GM12878 (cell line): ENCODE data around the gene PCDHGA7. TPM values are rescaled to one million over a fixed set of nuclear protein-coding genes. Genes with fewer than 3 reads are reported as not detected.

Source experiments
- ATAC-seq: fragments of 200-7000 bp; cut with Tn5 transposase; 3 replicates; pipeline ENCODE4 v1.9.1; 2020; ENCODE audit warnings: mild to moderate bottlenecking, moderate library complexity
- BruUV-seq: library from RNA; stranded (reverse); fragments of 400-500 nt; replicated peaks from 2 replicates; lab custom pipeline; 2021; lab: Mats Ljungman, UMichigan
- CTCF ChIA-PET: fragments of 300-600 bp; sonication (Branson Sonifier 250); formaldehyde crosslinking; extraction: SDS; loops from one replicate; lab custom pipeline; 2021; ENCODE audit warnings: inconsistent platforms; lab: Yijun Ruan, JAX
- POLR2A ChIA-PET: fragments of 350-600 bp; formaldehyde crosslinking; extraction: SDS; loops from one replicate; lab custom pipeline; 2021; ENCODE audit warnings: inconsistent platforms; lab: Charles Lee
- RAD21 ChIA-PET: fragments of 300-600 bp; sonication (Branson Sonifier 250); formaldehyde crosslinking; loops from one replicate; lab custom pipeline; 2023; ENCODE audit warnings: antibody characterized with exemption; ENCODE audit not compliant: unreplicated experiment; lab: Charles Lee
- SMC1A ChIA-PET: fragments of 300-600 bp; sonication (Branson Sonifier 250); formaldehyde crosslinking; loops from one replicate; lab custom pipeline; 2023; ENCODE audit not compliant: unreplicated experiment, uncharacterized antibody; lab: Charles Lee
- DNase-seq: peaks from one replicate; pipeline ENCODE4 v3.0.0-alpha.2; 2011; ENCODE audit warnings: low read depth, low spot score
- FAIRE-seq: peaks from 3 replicates; lab custom pipeline; 2011; peaks lifted over from hg19 to GRCh38; lab: Jason Lieb, UNC
- H2AFZ ChIP-seq: 2 replicates; pipeline ENCODE4 v1.6.0; 2011; ENCODE audit warnings: low read depth, low read length, control low read depth; ENCODE audit not compliant: control insufficient read depth
- H3K27ac ChIP-seq: 2 replicates; pipeline ENCODE4 v1.5.1; 2011; ENCODE audit warnings: control low read depth; ENCODE audit not compliant: control insufficient read depth, insufficient read depth
- H3K27me3 ChIP-seq, 2 experiments: replicated peaks in 1 of 2; 2 replicates each; pipeline versions ENCODE4 v1.6.0 to v1.6.1; 2011; ENCODE audit warnings: low read length in 1 of 2; ENCODE audit not compliant: control insufficient read depth in 2 of 2, insufficient read depth in 2 of 2
- H3K36me3 ChIP-seq, 2 experiments: 2 replicates each; pipeline ENCODE4 v1.5.1; 2011; ENCODE audit warnings: low read length in 1 of 2; ENCODE audit not compliant: control insufficient read depth in 2 of 2, insufficient read depth in 2 of 2
- H3K4me1 ChIP-seq: 2 replicates; pipeline ENCODE4 v1.6.1; 2011; ENCODE audit warnings: mild to moderate bottlenecking, low read length, moderate library complexity, mixed read lengths; ENCODE audit not compliant: control insufficient read depth, insufficient read depth
- H3K4me2 ChIP-seq: 2 replicates; pipeline ENCODE4 v1.6.0; 2011; ENCODE audit warnings: control low read depth; ENCODE audit not compliant: control insufficient read depth, insufficient read depth
- H3K4me3 ChIP-seq: fragments of 200-600 bp; sonication (generic); 2 replicates; pipeline ENCODE4 v1.5.1; 2016
- H3K79me2 ChIP-seq: 2 replicates; pipeline ENCODE4 v1.6.0; 2011; ENCODE audit warnings: low read length; ENCODE audit not compliant: control insufficient read depth, insufficient read depth
- H3K9ac ChIP-seq: 2 replicates; pipeline ENCODE4 v1.8.0; 2011; ENCODE audit warnings: low read length, control low read depth, mixed read lengths; ENCODE audit not compliant: control insufficient read depth, insufficient read depth
- H3K9me3 ChIP-seq: replicated peaks from 3 replicates; pipeline ENCODE4 v1.5.1; 2011; ENCODE audit warnings: mild to moderate bottlenecking, low read length; ENCODE audit not compliant: control insufficient read depth, insufficient read depth
- H4K20me1 ChIP-seq: 2 replicates; pipeline ENCODE4 v1.6.0; 2011; ENCODE audit not compliant: control insufficient read depth, insufficient read depth
- CBX5 ChIP-seq: sonication (generic); IDR thresholded peaks from 2 replicates; pipeline ENCODE4 v1.6.1; 2016; ENCODE audit warnings: low read depth, moderate library complexity, mild to moderate bottlenecking, inconsistent platforms
- CHD1 ChIP-seq: IDR thresholded peaks from 2 replicates; pipeline ENCODE4 v1.6.1; 2012; ENCODE audit warnings: low read depth, low read length, improper control_type of control experiment
- NKRF ChIP-seq: fragments of 450-650 bp; conservative IDR thresholded peaks from 2 replicates; pipeline ENCODE4 v1.6.1; 2017; ENCODE audit warnings: mild to moderate bottlenecking, moderate library complexity
- SUZ12 ChIP-seq: fragments of 200-600 bp; sonication (generic); IDR thresholded peaks from one replicate; pipeline ENCODE4 v1.6.1; 2018; ENCODE audit warnings: antibody characterized with exemption, mild to moderate bottlenecking; ENCODE audit not compliant: unreplicated experiment
- TBL1XR1 ChIP-seq: IDR thresholded peaks from 2 replicates; pipeline ENCODE4 v1.6.1; 2012; ENCODE audit warnings: low read depth, low read length, improper control_type of control experiment
- ZBTB11 ChIP-seq: fragments of 450-650 bp; formaldehyde crosslinking; IDR thresholded peaks from 2 replicates; pipeline ENCODE4 v1.5.0; 2022; ENCODE audit warnings: mild to moderate bottlenecking, missing genetic modification characterization
- WGBS: methylation state at CpG from one replicate; pipeline ENCODE4 v1.1.6; 2016; ENCODE audit warnings: low lambda C conversion rate; ENCODE audit not compliant: insufficient replicate concordance, insufficient coverage; ENCODE audit errors: missing lambda C conversion rate; 5-methylcytosine and 5-hydroxymethylcytosine counted together
- in situ Hi-C: fragments of 300-500 bp; cut with MboI; formaldehyde crosslinking; loops from 9 replicates; pipeline ENCODE4 v1.14.3; 2018; ENCODE audit warnings: mixed read lengths
- intact Hi-C: fragments of 100-400 bp; cut with micrococcal nuclease; formaldehyde crosslinking; loops from one replicate; pipeline ENCODE4 v1.14.2; 2022; ENCODE audit not compliant: unreplicated experiment
- polyA plus RNA-seq, 11 experiments: library from polyadenylated mRNA; depleted of rRNA in 4 of 11; unstranded in 6 of 11; stranded (reverse) in 5 of 11; fragments of >200 nt; fragmentation: Nextera tagmentation in 4 of 11; fragmentation: Illumina TruSeq in 1 of 11; extraction: Ambion mirVana in 4 of 11; extraction: Trizol in 1 of 11; gene quantifications; 1 replicate in 1 of 11; 2 replicates in 10 of 11; pipeline versions ENCODE4 v1.2.1 to v1.2.3, GENCODE V29; 2011 to 2016; ENCODE audit warnings: inconsistent platforms in 2 of 11, missing spikeins in 2 of 11, low read depth in 1 of 11
- total RNA-seq, 4 experiments: library from RNA; depleted of rRNA in 3 of 4; stranded (reverse); fragments of >200 nt in 3 of 4; fragmentation: Illumina TruSeq in 1 of 4; extraction: Trizol in 1 of 4; gene quantifications; 2 replicates each; pipeline versions ENCODE4 v1.2.1 to v1.2.3, GENCODE V29; 2013 to 2021

PCDHGA7 gene
- total and polyA plus RNA-seq, 10 of the 15 experiments (the other 5 are each of a cell fraction or from before 2014, with no cell fraction given) = 0.01 to 0.18 (median 0.08) TPM; not detected in 3

DNA sequence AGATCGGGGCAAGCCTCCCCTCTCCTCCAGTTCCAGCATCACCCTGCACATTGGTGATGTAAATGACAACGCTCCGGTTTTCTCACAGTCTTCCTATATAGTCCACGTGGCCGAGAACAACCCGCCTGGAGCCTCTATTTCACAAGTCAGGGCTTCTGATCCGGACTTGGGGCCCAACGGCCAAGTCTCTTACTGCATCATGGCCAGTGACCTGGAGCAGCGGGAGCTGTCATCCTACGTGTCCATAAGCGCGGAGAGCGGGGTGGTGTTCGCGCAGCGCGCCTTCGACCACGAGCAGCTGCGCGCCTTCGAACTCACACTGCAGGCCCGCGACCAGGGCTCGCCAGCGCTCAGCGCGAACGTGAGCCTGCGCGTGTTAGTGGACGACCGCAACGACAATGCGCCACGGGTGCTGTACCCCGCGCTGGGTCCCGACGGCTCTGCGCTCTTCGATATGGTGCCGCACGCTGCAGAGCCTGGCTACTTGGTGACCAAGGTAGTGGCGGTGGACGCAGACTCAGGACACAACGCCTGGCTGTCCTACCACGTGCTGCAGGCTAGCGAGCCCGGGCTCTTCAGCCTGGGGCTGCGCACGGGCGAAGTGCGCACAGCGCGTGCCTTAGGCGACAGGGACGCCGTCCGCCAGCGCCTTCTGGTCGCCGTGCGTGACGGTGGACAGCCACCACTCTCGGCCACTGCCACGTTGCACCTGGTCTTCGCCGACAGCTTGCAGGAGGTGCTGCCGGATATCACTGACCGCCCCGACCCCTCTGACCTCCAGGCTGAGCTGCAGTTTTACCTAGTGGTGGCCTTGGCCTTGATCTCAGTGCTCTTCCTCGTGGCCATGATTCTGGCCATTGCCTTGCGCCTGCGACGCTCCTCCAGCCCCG is 6.9 kb downstream of the PCDHGA7 start:
- no TSS peak for BruUV-seq
- POLR2A ChIA-PET = no interaction called here
- Histone ChIP-seq H3K79me2 (no peaks in the 10 kb centered on the region), H3K9ac (no peak overlapping the region), H3K36me3 (no peaks in the 10 kb centered on the region), H3K27me3 (no peaks in the 10 kb centered on the region), H3K27ac (no peak overlapping the region), H2AFZ (no peak overlapping the region), H3K9me3 (peaks cover 5% of the 10 kb centered on the region; the same call in 2 of the 3 replicates), H3K4me3 (no peak overlapping the region), H3K4me1 (no peaks in the 10 kb centered on the region), H4K20me1 (no peaks in the 10 kb centered on the region), H3K4me2 (no peak overlapping the region)
- ATAC-seq = no peak
- SMC1A ChIA-PET = no interaction called here
- intact Hi-C loops = no loop called here
- 86% methylated on average over 73 of the region's 77 CpGs for WGBS
- in situ Hi-C loops = no loop called here
- FAIRE-seq = no peak
- TF ChIP-seq TBL1XR1 = no peak
- no peak for TF ChIP-seq CBX5
- TF ChIP-seq NKRF = no peak
- no peak for TF ChIP-seq CHD1
- TF ChIP-seq ZBTB11 (CRISPR knock-in tag) = no peak
- no peak for TF ChIP-seq SUZ12
- RAD21 ChIA-PET = no interaction called here
- CTCF ChIA-PET = interaction anchor here (1.6 to 2.8 kb wide), 2 partner anchors 9 to 20 kb away, joined by 6 to 8 read pairs; partner anchors contain the start of gene PCDHGB3
- no peak for DNase-seq
